GM13977 (cell line): Measurements from ENCODE around the gene CARMIL1.

ENCODE experiments used
- DNase-seq: peaks from one replicate; pipeline ENCODE4 v3.0.0; 2012; ENCODE audit warnings: low spot score
- CTCF ChIP-seq: IDR thresholded peaks from 2 replicates; pipeline ENCODE4 v1.5.1; 2012; ENCODE audit warnings: mild to moderate bottlenecking, control low read depth; ENCODE audit not compliant: insufficient read depth; ENCODE audit errors: extremely low read depth, missing control alignments
- in situ Hi-C: fragments of 300-500 bp; cut with MboI; formaldehyde crosslinking; loops from one replicate; pipeline ENCODE4 v1.12.0; 2022; ENCODE audit warnings: low sequenced_read_pairs, low pct_unique_long_range_greater_than_20kb, mixed read lengths, inconsistent platforms; ENCODE audit not compliant: unreplicated experiment

Gene CARMIL1

GRCh38 chr6:25456249-25457040, 177.3 kb downstream of the CARMIL1 start:
- TF ChIP-seq CTCF, result no peak
- DNase-seq, result no peak
- in situ Hi-C loops, result no loop called here

GRCh38 chr6:25457516-25457915, 178.3 kb downstream of the CARMIL1 start:
- no peak for DNase-seq
- in situ Hi-C loops, result no loop called here
- no peak for TF ChIP-seq CTCF

GRCh38 chr6:25458485-25458884, 179.3 kb downstream of the CARMIL1 start:
- TF ChIP-seq CTCF, result no peak
- in situ Hi-C loops, result no loop called here
- DNase-seq, result no peak

- DNase-seq, result no peak
- TF ChIP-seq CTCF, result no peak
- in situ Hi-C loops, result no loop called here
Observed at GRCh38 chr6:25462235-25462897, 183.2 kb downstream of the CARMIL1 start.

- DNase-seq, result no peak
- no peak for TF ChIP-seq CTCF
Observed at GRCh38 chr6:25463441-25463840, 184.3 kb downstream of the CARMIL1 start.

GRCh38 chr6:25464225-25464624, 185.1 kb downstream of the CARMIL1 start:
- no peak for TF ChIP-seq CTCF
- DNase-seq, result no peak
- in situ Hi-C loops, result no loop called here

More at GRCh38 chr6:25463441-25463840, 184.3 kb downstream of the CARMIL1 start:
- in situ Hi-C loops, result no loop called here
